Measurements from ENCODE around the gene RARB.

RARB gene

DNA sequence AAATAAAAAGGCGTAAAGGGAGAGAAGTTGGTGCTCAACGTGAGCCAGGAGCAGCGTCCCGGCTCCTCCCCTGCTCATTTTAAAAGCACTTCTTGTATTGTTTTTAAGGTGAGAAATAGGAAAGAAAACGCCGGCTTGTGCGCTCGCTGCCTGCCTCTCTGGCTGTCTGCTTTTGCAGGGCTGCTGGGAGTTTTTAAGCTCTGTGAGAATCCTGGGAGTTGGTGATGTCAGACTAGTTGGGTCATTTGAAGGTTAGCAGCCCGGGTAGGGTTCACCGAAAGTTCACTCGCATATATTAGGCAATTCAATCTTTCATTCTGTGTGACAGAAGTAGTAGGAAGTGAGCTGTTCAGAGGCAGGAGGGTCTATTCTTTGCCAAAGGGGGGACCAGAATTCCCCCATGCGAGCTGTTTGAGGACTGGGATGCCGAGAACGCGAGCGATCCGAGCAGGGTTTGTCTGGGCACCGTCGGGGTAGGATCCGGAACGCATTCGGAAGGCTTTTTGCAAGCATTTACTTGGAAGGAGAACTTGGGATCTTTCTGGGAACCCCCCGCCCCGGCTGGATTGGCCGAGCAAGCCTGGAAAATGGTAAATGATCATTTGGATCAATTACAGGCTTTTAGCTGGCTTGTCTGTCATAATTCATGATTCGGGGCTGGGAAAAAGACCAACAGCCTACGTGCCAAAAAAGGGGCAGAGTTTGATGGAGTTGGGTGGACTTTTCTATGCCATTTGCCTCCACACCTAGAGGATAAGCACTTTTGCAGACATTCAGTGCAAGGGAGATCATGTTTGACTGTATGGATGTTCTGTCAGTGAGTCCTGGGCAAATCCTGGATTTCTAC is at the start of gene RARB:
TSS of gene RARB (plus strand) at position 322 of the 847 bp plus-strand sequence. CDS start at position 791, 469 bp downstream.
- no peak for DNase-seq

DNA sequence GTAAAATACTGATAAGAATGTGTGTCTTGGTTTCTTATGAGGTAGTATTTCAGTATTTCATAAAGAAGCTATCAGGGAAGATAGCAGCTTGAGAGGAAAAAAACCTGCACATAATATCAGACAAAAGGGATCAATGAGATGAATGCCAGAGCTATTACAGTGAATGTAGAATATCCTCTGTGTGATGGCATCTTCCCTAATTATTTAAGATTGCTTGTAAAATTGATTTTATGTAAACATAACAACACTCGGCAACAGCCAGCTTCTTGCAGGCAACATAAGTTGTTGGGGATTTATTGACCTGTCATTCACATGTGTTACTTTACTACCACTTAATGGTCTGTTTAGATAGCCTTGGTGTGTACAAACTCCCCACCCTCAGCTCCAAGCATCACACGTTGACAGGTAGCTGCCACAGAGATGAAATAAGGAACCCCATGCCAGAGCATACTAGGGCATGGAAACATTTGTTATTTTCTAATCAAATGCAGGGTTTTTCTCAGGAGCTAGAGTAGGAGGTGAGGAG is 49.2 kb upstream of the RARB start:
- no peak for DNase-seq

DNA sequence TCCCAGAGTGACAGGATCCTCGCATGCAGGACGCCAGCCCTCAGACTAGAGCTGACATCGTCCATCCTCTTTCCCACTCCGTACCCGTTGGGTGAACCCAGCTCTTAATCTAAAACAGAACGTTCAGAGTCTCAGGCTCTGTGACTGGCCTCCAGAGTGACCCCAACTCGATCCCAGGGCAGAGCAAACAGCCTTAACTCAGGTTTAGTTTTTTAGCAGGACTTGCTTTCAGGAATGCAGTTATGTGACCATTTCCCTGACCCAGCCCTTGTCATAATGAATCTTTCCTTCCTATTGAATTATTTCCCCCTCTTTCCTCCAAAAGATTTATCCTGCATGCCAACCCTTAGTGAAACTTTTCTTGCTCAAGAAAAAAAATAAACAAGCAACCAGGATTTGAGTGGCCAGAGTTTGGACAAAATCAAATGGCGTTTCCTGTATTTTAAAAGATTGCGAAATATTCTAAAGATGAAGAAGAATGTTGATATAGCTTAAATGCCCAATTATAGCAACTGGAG is 47.8 kb upstream of the RARB start:
- DNase-seq = no peak

DNA sequence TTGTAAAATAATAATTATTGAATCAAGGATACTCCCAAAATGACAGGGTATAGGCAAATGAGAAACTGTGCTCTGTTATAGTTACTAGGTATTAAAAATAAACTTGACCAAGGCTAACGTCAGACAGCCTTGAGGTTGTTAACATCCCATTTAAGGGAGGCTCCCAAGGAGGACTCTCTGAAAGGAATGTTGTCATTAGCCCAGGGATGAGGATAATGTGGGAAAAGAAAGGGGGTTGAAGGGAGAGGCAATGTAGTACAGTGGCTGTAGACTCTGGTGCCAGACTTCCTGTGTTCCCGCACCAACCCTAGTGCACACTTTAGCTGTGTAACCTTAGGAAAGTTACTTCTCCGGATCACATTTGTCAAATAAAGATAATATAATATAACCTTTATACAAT is 47.0 kb upstream of the RARB start:
- no peak for DNase-seq

DNA sequence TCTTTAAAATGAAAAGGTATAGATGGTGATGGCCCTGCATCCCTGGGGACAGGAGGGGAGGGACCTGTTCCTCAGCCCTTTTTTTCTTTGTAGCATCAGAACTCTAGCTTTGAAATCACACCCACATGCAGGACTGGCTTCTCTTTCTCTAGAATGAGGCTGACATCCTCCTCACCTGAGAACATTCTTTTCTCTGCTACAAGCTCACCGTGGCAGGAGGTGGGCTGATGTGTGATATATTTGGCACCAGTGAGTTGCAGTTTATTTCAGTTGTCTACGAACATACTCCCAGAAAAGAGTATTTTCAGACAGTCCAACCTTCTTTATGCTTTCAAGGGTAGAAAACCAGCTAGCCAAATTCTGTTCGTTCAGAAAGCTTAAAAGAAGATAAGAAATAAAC is 43.6 kb upstream of the RARB start:
- DNase-seq = no peak

DNA sequence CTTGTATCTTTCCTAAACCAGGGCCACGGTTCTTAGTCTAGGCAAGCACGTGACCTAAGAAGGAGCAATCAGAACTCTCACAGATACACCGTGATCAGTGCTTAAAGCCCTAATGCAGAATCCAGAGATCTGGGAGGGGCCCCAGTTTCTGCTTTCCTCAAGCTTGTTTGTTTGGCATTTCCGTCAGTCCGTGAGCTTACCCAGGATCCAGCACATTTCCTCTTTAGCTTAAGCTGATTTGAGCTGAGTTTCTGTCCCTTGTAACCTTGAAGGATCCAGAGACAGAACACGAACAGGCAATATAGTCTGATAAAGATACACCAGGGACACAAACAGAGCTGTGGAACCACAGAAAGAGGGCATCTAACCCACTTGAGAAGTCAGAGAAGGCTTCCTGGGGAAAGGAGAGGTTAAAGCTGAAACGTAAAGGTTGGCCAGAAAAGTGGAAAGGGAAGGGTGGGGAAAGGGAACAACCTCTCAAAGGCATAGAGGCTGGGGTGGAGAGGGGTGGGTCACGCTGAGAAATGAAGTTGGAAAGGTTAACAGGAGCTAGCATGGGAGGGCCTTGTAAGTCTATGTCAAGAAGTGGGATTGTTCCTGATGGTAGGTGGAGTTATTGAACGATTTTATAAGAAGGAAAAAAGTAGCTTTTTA is 42.1 kb upstream of the RARB start:
- no peak for DNase-seq

DNA sequence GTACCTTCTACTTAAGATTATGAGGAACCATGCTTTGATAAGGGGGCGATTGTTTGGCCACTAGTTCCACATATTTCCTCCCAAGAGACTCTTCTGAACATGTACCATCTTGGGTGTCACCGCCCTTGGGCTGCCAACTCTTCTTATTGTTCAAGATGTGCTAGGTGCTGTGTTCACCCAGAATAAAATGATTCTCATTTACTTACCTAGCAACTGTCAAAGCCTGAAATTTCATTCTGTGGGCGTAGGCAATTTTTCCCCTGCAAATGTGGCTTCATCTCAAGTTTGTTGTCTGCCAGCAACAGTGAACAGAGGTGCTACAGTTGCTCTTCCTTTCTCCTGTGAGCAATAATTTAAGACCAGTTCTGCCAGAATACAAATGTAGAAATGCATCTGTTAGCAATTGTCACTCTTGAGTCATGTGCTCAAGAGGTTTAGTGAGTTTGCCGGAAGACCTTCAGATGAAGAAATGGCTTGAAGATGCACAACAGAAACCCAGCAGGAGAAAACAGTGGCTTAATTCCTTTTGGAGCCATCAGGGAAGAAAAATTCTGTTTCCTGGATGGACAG is 41.3 kb upstream of the RARB start:
- DNase-seq = no peak

DNA sequence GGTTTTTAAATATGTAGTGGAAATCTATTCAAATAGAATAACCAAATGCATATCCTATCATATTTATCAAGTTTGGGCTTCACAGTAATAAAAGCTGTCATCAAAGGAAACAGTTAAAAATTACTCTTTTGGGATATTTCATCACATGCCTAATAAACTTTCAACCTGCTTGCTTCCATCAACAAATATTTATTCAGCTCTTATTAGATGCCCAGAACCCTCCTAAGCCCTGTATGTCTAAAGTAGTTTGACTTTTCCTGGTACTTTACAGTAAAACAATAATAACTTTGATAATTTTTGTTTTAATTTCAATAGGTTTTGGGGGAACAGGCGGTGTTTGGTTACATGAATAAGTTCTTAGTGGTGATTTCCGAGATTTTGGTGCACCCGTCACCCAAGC is 37.5 kb upstream of the RARB start:
- no peak for DNase-seq

DNA sequence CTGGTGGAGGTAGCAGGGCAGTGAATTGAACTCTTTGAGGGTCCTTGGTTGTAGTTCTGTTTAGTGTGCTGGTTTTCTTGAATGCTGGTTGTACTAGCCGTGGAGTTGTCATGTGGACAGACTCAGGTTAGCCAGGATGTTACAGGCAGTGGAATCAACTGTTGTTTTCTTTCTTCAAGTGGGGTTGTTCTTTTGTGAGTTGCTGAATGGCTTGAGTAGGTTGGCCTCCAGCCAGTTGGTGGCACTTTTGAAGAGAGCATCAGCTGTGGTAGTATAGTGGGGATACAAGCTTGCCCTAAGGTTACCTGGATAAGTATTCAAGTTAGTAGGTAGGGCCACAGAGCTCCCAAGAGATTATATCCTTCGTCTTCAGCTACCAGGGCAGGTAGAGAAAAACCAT is 31.8 kb upstream of the RARB start:
- no peak for DNase-seq

DNA sequence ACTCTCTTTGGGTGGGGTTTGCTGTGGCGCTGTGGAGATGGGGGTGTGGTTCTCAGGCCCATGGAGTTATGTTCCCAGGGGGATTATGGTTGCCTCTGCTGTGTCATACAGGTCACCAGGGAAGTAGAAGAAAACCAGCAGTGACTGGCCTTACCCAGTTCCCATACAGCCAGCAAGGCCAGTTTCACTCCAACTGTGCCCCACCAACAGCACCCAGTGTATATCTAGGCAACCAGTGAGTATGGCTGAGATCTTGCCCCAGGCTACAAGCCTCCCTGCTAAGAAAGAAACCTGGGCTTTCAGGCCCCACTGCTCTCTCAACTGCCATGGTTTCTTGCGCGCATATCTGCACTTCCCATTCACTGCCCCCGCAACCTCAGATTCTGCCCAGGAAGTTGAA is 31.4 kb upstream of the RARB start:
- no peak for DNase-seq

DNA sequence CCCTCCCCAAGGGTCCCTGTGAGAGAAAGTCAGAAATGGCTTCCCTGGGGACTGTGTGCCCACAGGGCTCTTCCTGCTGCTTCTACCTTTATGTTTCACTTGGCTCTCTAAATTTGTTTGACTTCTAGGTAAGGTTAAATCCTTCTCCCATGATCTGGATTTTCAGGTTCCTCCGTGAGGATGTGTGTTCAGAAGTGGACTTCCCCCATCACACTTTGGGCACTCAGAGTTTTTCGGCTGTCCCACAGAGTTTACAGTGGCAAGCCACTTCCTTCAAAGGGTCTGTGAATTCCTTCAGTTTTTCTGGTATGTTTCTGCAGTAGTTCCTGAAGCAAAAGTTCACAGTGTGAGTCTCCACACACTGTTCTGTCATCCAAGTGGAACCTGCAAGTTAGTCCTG is 30.9 kb upstream of the RARB start:
- no peak for DNase-seq

DNA sequence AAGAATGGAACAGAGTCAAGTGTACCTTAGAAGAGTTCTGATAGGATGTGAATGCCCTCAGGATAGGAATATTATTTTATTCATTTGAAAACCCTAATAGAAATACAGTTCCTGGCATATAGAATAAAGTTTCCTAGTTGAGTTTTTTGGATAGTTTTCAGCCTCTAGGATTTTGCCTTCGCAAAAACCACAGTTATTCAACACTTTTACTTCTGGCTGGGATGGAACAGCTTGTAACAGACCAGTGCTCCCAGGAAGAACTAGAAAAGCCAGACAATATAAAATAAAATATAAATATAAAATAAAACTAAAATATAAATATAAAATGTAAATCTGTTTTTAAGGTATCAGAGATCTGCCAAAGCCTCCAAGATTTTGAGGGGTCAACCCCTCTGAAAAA is 27.5 kb upstream of the RARB start:
- no peak for DNase-seq

DNA sequence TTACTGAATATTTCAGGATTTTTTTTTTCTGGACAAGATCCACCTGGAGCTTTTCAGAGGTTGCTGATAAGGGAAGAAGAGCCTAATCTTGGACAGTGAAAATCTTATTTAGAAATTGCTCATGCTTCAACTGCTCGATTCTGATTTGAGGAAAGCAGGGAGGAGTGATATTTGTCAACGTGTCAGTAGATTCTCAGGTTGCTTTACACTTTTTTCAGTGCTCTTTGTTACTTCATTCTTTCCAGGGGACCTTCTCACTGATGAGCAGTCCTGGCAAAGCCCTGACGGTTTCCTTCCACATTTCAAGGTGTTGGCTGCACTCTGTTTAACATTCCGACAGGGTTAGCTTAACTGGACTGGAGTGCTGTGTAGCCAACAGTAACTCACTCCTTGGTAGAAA is 24.1 kb upstream of the RARB start:
- DNase-seq = no peak

DNA sequence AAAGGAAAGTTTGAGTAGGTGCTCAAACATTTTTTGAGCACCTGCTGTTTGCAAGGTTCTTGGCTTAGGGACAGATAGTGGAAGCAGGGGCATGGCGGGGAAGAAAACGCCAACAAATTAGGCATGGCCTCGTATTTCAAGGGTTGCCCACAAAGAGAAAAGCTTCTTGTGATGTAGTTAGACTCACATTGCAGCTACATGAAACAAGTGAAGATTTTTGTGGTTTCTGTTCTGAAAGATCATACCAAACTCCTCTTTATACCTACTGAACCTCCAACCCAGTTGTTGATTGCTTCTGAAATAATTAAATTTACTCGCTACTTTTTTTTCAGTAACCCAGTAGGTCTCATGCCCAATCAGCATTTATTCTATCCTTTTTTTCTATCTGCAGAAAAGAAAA is 23.5 kb upstream of the RARB start:
- no peak for DNase-seq

DNA sequence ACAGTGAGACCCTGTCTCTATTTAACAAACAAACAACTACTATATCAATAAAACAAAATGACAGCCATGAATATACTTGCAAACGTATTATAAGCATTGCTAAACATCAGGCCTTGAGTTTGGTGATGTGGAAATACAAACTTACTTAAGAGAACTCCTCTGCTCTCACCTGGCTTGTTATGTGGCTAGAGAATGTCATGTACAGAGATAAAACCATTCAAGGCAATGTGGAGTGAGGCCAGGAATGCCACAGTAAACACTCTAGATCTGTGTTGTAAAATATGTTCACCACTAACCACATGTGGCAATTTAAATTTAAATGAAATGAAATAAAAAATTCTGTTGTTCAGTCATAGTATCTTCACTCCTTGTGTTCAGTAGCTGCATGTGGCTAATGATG is 22.7 kb upstream of the RARB start:
- DNase-seq = no peak

DNA sequence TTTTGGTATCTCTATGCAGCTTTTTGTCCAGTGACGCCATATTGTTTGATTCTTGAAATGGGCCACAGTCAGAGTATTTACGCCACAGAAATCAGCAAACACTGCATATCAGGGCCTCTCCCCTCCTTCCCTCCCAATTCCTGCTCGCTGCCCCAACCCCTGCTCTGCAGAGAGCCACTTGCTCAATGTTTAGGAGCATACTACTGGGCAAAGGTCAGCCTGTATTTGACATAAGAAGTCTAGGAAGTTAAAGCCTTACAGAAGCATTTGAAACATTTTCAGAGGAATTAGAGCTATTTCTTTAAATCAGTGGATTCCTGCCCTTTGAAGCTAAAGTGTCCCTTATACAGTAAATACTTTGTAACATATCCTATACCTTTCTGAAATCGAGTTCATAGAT is 17.4 kb upstream of the RARB start:
- DNase-seq = no peak

DNA sequence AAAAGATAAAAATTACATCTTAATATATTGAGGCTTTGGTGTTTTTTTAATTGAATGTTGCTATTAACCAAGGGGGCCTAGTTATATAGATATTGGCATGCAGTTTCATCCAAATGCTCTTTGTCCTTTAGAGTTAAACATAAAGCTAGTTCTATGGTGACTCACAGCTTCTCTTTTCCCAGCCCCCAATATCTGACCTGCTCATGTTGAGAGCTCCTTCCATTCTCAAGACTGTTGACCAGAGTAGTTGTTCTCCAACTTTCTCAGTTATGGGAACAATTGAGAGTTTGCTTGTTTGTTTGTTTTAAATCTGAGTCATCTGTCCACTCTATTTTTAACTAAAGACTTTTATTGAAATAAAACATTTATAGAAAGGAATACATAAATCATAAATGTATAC is 15.8 kb upstream of the RARB start:
- no peak for DNase-seq

DNA sequence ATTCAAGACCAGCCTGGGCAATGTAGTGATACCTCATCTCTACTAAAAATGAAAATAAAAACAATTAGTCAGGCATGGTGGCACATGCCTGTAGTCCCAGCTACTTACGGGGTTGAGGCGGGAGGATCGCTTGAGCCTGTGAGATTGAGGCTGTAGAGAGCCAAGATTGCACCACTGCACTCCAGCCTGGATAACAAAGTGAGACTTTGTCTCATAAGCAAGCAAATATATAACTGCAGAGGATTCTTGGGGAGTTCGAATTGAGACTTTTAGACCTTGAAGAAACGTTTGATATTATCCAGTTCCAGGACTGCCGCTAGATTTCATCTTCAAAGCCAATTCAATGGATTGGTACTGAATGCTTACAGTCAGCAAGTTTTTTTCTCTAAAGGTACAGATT is 11.9 kb upstream of the RARB start:
- DNase-seq = no peak

DNA sequence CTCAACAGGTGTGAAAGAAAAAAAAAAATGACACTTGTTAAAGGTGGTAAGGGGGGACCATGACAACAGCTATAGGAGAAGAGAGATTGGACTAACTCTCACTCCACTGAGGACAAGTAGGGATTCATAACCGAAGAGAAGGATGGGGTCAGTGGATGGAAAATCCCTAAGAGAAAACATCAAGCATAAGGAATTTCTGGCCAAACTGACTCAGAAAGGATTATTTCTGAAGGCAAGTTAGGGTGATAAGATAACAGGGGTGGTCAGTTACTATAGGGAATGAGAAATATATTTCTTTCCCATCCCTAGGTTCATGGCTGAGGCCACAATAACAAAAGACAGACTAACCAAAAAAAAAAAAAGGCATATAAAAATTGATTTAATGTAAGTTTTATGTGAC is 9.5 kb upstream of the RARB start:
- no peak for DNase-seq

DNA sequence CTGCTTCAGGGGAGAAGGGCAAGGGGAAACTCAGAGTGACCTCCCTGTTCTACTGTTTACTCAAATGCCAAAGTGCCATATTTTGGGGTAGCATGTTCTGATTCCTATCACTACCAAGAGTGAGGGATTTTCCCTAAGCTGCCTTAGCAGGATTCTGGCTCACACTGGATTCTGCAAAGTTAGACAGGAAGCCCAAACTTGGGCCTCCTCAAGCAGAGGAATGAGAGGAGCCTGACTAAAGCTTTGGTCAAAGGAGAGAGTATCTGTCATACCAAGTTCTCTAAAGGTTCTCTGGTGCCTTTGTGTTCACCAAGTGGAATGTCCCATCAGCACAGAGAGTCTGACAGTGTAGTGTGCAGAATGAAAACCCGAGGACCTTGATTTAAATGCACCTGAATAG is 8.8 kb upstream of the RARB start:
- no peak for DNase-seq

DNA sequence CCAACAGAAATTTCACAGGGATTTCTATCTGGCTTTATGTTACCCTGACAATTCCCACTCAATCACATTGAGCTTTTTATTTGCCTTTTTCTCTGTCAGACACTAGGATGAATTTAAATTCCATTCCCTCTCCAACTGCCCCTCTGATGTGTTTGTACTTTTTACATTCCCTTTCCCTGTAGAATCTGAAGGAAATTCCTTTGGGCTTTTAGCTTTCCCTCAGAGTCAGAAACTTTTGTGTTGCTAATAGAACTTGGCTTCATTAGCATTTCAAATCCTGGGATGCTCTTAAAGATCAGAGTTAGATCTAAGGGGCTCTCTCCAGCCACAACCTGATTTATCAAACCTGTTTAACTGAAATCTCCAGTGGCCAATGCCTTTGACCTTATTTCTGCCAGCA is 7.9 kb upstream of the RARB start:
- no peak for DNase-seq

DNA sequence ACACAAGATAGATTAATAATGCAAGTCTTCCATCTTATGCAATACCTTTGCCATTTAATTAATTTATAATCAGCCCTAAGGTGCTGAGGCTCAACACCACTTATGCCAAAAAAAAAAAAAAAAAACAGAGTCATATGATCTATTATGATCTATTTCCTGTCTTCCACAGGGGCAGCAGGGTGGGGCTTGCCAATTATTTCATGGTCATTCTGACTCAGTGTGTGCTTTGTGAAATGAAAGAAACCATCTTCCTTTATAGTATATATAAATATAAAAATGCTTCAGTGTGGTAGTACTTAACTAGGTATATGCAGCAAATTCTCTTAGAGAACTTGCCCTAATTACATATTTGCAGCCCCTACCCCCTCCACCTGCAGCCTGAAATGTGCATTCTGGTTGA is 7.2 kb upstream of the RARB start:
- no peak for DNase-seq

DNA sequence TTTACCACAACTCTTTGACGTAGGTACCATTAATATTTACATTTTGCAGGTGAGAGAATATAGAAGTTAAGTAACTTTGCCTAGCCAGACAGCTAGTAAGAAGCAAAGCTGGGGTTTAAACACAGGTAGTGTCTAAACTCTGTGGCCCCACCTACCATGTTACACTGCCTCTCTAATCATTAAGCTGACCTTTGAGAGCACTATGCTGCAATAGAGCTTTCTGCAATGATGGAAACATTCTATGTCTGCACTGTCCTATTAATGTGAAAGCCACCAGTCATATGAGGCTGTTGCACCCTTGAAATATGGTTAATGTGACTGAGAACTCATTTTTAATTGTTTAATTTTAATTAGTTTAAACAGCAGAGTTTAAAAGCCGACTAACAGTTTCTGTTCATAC is 6.3 kb upstream of the RARB start:
- no peak for DNase-seq

All from CD4-positive, alpha-beta T cell treated with Interferon alpha-2 for 1 hour (primary cell).